Panc1 (cell line): ENCODE data around the gene ASXL3. TPM values are rescaled to one million over a fixed set of nuclear protein-coding genes. Genes with fewer than 3 reads are reported as not detected.

Experiments used
- ATAC-seq: fragments of 200-7000 bp; cut with Tn5 transposase; 2 replicates; pipeline ENCODE4 v1.9.1; 2020; ENCODE audit warnings: mild to moderate bottlenecking, moderate library complexity
- BruUV-seq: library from RNA; stranded (reverse); fragments of 400-500 nt; replicated peaks from 2 replicates; lab custom pipeline; 2021; lab: Mats Ljungman, UMichigan
- CTCF ChIA-PET: fragments of 300-600 bp; sonication (Branson Sonifier 250); formaldehyde crosslinking; loops from one replicate; lab custom pipeline; 2022; ENCODE audit warnings: antibody characterized with exemption; lab: Charles Lee
- POLR2A ChIA-PET: fragments of 300-600 bp; sonication (Branson Sonifier 250); formaldehyde crosslinking; loops from one replicate; lab custom pipeline; 2022; ENCODE audit warnings: antibody characterized with exemption; lab: Charles Lee
- DNase-seq: peaks from one replicate; pipeline ENCODE4 v3.0.0-alpha.2; 2010; ENCODE audit warnings: low read depth, low spot score
- H3K27ac ChIP-seq: 2 replicates; pipeline ENCODE4 v1.5.1; 2011; ENCODE audit warnings: mild to moderate bottlenecking, low read length, inconsistent platforms
- H3K27me3 ChIP-seq: fragments of 200-500 bp; sonication (Bioruptor generic); 2 replicates; pipeline ENCODE4 v1.6.0; 2014; ENCODE audit warnings: low read length, inconsistent platforms; ENCODE audit not compliant: control insufficient read depth, insufficient read depth
- H3K36me3 ChIP-seq: fragments of 200-500 bp; sonication (Bioruptor generic); 2 replicates; pipeline ENCODE4 v1.5.1; 2014; ENCODE audit warnings: inconsistent platforms, mild to moderate bottlenecking, low read length, moderate library complexity; ENCODE audit not compliant: control insufficient read depth, insufficient read depth
- H3K4me1 ChIP-seq: 2 replicates; pipeline ENCODE4 v1.5.1; 2011; ENCODE audit warnings: inconsistent platforms, mild to moderate bottlenecking, low read length, moderate library complexity; ENCODE audit not compliant: control insufficient read depth, insufficient read depth
- H3K4me3 ChIP-seq, 2 experiments: 2 replicates each; pipeline ENCODE4 v1.5.1; 2011 to 2012; ENCODE audit warnings: low read depth in 2 of 2, low read length in 2 of 2, mild to moderate bottlenecking in 2 of 2, inconsistent platforms in 1 of 2, moderate library complexity in 1 of 2
- H3K9me3 ChIP-seq: fragments of 200-500 bp; sonication (Bioruptor generic); 2 replicates; pipeline ENCODE4 v1.5.1; 2014; ENCODE audit warnings: low read depth, mild to moderate bottlenecking, inconsistent platforms, low read length, moderate library complexity; ENCODE audit not compliant: control insufficient read depth, insufficient read depth
- CTCF ChIP-seq: fragments of 450-650 bp; IDR thresholded peaks from 2 replicates; pipeline ENCODE4 v1.5.1; 2017; ENCODE audit warnings: mild to moderate bottlenecking
- POLR2AphosphoS5 ChIP-seq: IDR thresholded peaks from 2 replicates; pipeline ENCODE4 v1.6.1; 2012; ENCODE audit warnings: mild to moderate bottlenecking, low read depth, low read length, moderate library complexity
- REST ChIP-seq, 2 experiments: IDR thresholded peaks; 2 replicates each; pipeline ENCODE4 v1.6.1; 2011 to 2012; ENCODE audit warnings: low read depth in 2 of 2, control low read depth in 1 of 2, low read length in 1 of 2, mild to moderate bottlenecking in 1 of 2, moderate library complexity in 1 of 2; ENCODE audit not compliant: insufficient read depth in 1 of 2
- SIN3A ChIP-seq: IDR thresholded peaks from 2 replicates; pipeline ENCODE4 v1.6.1; 2012; ENCODE audit warnings: low read depth, mild to moderate bottlenecking, low read length, moderate library complexity, borderline replicate concordance; ENCODE audit not compliant: insufficient read depth
- TCF7L2 ChIP-seq: IDR thresholded peaks from 2 replicates; pipeline ENCODE4 v1.6.1; 2011; ENCODE audit warnings: mild to moderate bottlenecking, low read depth, low read length, inconsistent platforms
- in situ Hi-C: cut with HindIII; loops from 2 replicates; pipeline ENCODE4 v1.10.0; 2016; ENCODE audit warnings: low sequenced_read_pairs, low pct_unique_long_range_greater_than_20kb
- intact Hi-C: fragments of 100-400 bp; cut with micrococcal nuclease; formaldehyde crosslinking; loops from one replicate; pipeline ENCODE4 v1.10.0; 2022; ENCODE audit not compliant: unreplicated experiment
- total RNA-seq: library from RNA; stranded (reverse); gene quantifications from one replicate; pipeline ENCODE4 v1.2.1, GENCODE V29; 2021; ENCODE audit not compliant: unreplicated experiment

ASXL3 gene
- total RNA-seq, 1 experiment from 2014 or later = 0.74 TPM

GRCh38 chr18:33616556-33616955 lies 38.5 kb downstream of the ASXL3 start:
- ChIA-PET POLR2A (no interaction called here), CTCF (no interaction called here)
- Histone ChIP-seq H3K27me3 (no peaks in the 10 kb centered on the region), H3K4me1 (no peaks in the 10 kb centered on the region), H3K4me3 (no peak overlapping the region), H3K9me3 (no peaks in the 10 kb centered on the region), H3K36me3 (no peaks in the 10 kb centered on the region), H3K27ac (no peak overlapping the region)
- TF ChIP-seq SIN3A = no peak
- no peak for TF ChIP-seq POLR2AphosphoS5
- no peak for TF ChIP-seq REST (IDR thresholded peaks at IDR 0.05; ENCODE audit: insufficient read depth in 1 of 2, low read depth in 2 of 2, low read length in 1 of 2)
- no peak for TF ChIP-seq CTCF
- no peak for TF ChIP-seq TCF7L2
- no peak for ATAC-seq
- DNase-seq = no peak
- in situ Hi-C loops = no loop called here
- no TSS peak for BruUV-seq
- intact Hi-C loops = no loop called here

GRCh38 chr18:33627114-33627513 lies 49.1 kb downstream of the ASXL3 start:
- in situ Hi-C loops = no loop called here
- intact Hi-C loops = no loop called here
- Histone ChIP-seq H3K36me3 (no peaks in the 10 kb centered on the region), H3K27ac (no peak overlapping the region), H3K27me3 (no peaks in the 10 kb centered on the region), H3K4me1 (no peaks in the 10 kb centered on the region), H3K9me3 (no peaks in the 10 kb centered on the region), H3K4me3 (no peak overlapping the region)
- DNase-seq = no peak
- ATAC-seq = no peak
- ChIA-PET CTCF (no interaction called here), POLR2A (no interaction called here)
- TF ChIP-seq TCF7L2 = no peak
- no peak for TF ChIP-seq CTCF
- TF ChIP-seq POLR2AphosphoS5 = no peak
- TF ChIP-seq SIN3A = no peak
- TF ChIP-seq REST (IDR thresholded peaks at IDR 0.05; ENCODE audit: insufficient read depth in 1 of 2, low read depth in 2 of 2, low read length in 1 of 2) = no peak
- no TSS peak for BruUV-seq
